ENCODE data around the gene ANXA2R.
A peak's percentile ranks its signal among the peaks of the same experiment; 100 is the strongest.

Gene ANXA2R

DNA sequence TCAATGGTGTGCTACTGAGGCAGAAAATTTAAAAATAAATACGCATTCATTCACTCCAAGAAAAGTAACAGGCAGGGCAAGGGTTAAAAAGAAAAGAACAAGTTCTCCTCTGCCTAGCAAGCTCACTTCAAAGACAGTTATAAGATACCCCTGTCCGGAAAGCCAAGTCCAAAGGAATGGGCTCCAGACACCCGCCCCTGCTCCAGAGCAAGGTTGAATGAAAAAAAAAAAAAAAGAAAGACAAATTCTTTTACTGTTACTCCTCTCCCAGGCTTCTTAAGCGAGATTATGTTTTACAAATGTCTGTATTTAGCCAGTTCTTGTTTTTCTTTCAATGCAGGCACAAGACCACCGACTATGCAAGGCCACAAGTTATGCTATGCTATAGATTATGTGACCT, 9.1 kb upstream of the ANXA2R start:
- H3K9me3 ChIP-seq (ENCODE audit: control insufficient read depth, low read depth, low read length): no peaks in the 10 kb centered on the region
- peaks cover 36% of the 10 kb centered on the region for H3K27me3 ChIP-seq (ENCODE audit: control insufficient read depth, insufficient read depth, low read length)
- no peak overlapping the region for H3K9ac ChIP-seq (ENCODE audit: low read length)
- H3K27ac ChIP-seq (ENCODE audit: low read length): no peak overlapping the region
- no peaks in the 10 kb centered on the region for H3K36me3 ChIP-seq (ENCODE audit: control insufficient read depth, low read depth, low read length)
- no peak overlapping the region for H3K4me3 ChIP-seq (ENCODE audit: low read length)
- peaks cover 9% of the 10 kb centered on the region for H3K4me1 ChIP-seq (ENCODE audit: control insufficient read depth, low read depth, low read length)

- no peak overlapping the region for H3K9ac ChIP-seq (ENCODE audit: low read length)
- H3K36me3 ChIP-seq (ENCODE audit: control insufficient read depth, low read depth, low read length): no peaks in the 10 kb centered on the region
- peaks cover 11% of the 10 kb centered on the region for H3K4me1 ChIP-seq (ENCODE audit: control insufficient read depth, low read depth, low read length)
- H3K9me3 ChIP-seq (ENCODE audit: control insufficient read depth, low read depth, low read length): no peaks in the 10 kb centered on the region
- peaks cover 59% of the 10 kb centered on the region for H3K27me3 ChIP-seq (ENCODE audit: control insufficient read depth, insufficient read depth, low read length)
- H3K27ac ChIP-seq (ENCODE audit: low read length): no peak overlapping the region
- H3K4me3 ChIP-seq (ENCODE audit: low read length): no peak overlapping the region
Observed at GRCh38 chr5:43046474-43046873, 6.4 kb upstream of the ANXA2R start.

DNA sequence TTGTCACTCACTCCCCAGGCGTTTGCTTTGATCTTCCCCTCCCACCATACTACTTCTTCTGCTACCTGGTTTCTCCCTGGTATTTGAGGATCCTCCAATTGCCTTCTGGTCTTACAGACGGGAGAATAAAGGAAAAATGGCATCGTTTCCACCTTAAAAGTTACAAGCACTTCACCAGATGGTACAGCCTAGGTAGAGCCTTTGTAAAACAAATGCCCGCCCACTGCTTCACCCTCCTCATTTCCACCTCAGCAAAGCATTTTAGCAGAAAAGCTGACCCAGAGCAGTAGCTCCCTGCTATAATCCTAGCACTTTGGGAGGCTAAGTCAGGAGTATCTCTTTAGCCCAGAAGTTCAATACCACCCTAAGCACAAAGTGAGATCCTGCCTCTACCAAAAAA, 5.1 kb upstream of the ANXA2R start:
- peaks cover 71% of the 10 kb centered on the region for H3K27me3 ChIP-seq (ENCODE audit: control insufficient read depth, insufficient read depth, low read length)
- H3K4me3 ChIP-seq (ENCODE audit: low read length): peak overlapping the region; percentile 33
- no peak overlapping the region for H3K9ac ChIP-seq (ENCODE audit: low read length)
- no peaks in the 10 kb centered on the region for H3K9me3 ChIP-seq (ENCODE audit: control insufficient read depth, low read depth, low read length)
- no peak overlapping the region for H3K27ac ChIP-seq (ENCODE audit: low read length)
- H3K4me1 ChIP-seq (ENCODE audit: control insufficient read depth, low read depth, low read length): peaks cover 20% of the 10 kb centered on the region
- H3K36me3 ChIP-seq (ENCODE audit: control insufficient read depth, low read depth, low read length): no peaks in the 10 kb centered on the region

DNA sequence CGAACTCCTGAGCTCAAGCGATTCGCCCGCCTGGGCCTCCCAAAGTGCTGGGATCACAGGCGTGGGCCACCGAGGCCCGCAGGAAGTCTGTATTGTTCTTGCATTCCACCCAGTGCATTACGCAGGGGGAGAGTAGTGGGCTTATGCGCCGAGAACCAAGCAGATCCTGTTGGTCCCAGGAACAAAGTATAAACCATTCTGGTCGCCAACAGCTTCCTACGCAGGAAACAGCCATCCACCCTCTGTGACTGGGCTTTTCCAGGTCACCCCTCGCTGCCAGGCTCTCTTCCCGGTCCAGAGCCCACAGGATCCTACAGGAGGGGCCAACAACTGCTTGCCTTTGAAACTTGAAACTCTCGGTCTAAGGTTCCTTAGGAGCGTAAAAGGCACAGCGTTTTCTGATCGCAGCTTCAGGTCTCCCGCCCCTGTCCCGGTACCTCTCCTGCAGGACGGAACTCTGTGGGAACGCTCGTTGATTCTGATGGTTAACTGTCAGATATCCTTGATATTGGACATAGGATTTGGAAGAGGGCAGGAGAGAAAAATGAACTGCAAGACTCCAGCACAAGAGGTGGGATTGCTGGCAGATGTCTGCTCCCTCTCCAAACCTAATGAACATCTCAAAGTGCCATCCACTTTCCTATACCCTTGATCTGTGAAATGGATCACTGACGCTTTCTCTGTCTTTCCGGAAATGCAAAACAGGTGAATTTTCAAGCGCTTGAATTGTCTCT, 4.2 kb upstream of the ANXA2R start:
- Histone ChIP-seq H3K4me3 (ENCODE audit: low read length) (no peak overlapping the region), H3K36me3 (ENCODE audit: control insufficient read depth, low read depth, low read length) (no peaks in the 10 kb centered on the region), H3K4me1 (ENCODE audit: control insufficient read depth, low read depth, low read length) (peaks cover 25% of the 10 kb centered on the region), H3K9ac (ENCODE audit: low read length) (no peak overlapping the region), H3K9me3 (ENCODE audit: control insufficient read depth, low read depth, low read length) (no peaks in the 10 kb centered on the region), H3K27me3 (ENCODE audit: control insufficient read depth, insufficient read depth, low read length) (peaks cover 80% of the 10 kb centered on the region), H3K27ac (ENCODE audit: low read length) (no peak overlapping the region)

DNA sequence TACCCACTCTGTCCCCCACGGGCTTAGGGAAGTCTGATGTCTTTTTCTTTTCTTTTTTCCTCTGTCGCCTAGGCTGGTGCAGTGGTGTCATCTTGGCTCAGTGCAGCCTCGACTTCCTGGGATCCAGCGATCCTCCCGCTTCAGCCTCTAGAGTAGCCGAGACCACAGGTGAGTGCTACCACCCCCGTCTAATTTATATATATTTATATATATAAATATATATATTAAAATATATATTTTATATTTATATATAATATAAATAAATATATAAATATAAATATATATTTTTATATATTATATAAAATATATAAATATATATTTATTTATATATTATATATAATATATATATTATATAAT, 3.3 kb upstream of the ANXA2R start:
- Histone ChIP-seq H3K9me3 (ENCODE audit: control insufficient read depth, low read depth, low read length) (no peaks in the 10 kb centered on the region), H3K36me3 (ENCODE audit: control insufficient read depth, low read depth, low read length) (no peaks in the 10 kb centered on the region), H3K4me3 (ENCODE audit: low read length) (peak overlapping the region; percentile 62), H3K4me1 (ENCODE audit: control insufficient read depth, low read depth, low read length) (peaks cover 27% of the 10 kb centered on the region), H3K27ac (ENCODE audit: low read length) (no peak overlapping the region), H3K27me3 (ENCODE audit: control insufficient read depth, insufficient read depth, low read length) (peaks cover 90% of the 10 kb centered on the region), H3K9ac (ENCODE audit: low read length) (no peak overlapping the region)

GRCh38 chr5:43042626-43043399, 2.7 kb upstream of the ANXA2R start:
- peak overlapping the region; percentile 62 for H3K4me3 ChIP-seq (ENCODE audit: low read length)
- H3K36me3 ChIP-seq (ENCODE audit: control insufficient read depth, low read depth, low read length): no peaks in the 10 kb centered on the region
- H3K27me3 ChIP-seq (ENCODE audit: control insufficient read depth, insufficient read depth, low read length): peaks cover 94% of the 10 kb centered on the region
- no peak overlapping the region for H3K27ac ChIP-seq (ENCODE audit: low read length)
- H3K4me1 ChIP-seq (ENCODE audit: control insufficient read depth, low read depth, low read length): peaks cover 30% of the 10 kb centered on the region
- no peak overlapping the region for H3K9ac ChIP-seq (ENCODE audit: low read length)
- no peaks in the 10 kb centered on the region for H3K9me3 ChIP-seq (ENCODE audit: control insufficient read depth, low read depth, low read length)

DNA sequence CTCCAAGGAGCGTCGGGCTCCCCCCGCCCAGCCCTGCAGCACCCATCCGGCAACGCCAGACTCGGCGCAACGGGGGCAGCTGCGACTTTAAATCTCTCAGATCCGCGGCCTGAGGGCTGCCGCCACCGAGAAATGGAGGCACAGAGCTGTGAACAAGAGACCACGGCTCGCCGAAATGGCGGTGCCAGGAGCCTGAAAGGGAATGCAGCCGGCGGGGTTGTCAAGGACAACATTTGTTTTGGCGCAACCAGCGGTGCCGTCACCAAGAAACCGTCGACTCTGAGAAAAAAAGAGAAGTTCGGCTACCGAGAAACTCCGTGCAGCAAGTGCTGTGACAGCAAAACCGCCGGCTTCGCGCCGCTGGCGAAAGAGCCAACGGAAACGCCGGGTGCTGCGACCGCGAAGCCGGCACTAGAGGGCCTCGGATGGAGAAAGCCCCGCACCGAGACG, 2.1 kb upstream of the ANXA2R start:
- no peaks in the 10 kb centered on the region for H3K9me3 ChIP-seq (ENCODE audit: control insufficient read depth, low read depth, low read length)
- peak overlapping the region; percentile 62 for H3K4me3 ChIP-seq (ENCODE audit: low read length)
- no peaks in the 10 kb centered on the region for H3K36me3 ChIP-seq (ENCODE audit: control insufficient read depth, low read depth, low read length)
- peak overlapping the region; percentile 46 for H3K9ac ChIP-seq (ENCODE audit: low read length)
- H3K4me1 ChIP-seq (ENCODE audit: control insufficient read depth, low read depth, low read length): peaks cover 30% of the 10 kb centered on the region
- no peak overlapping the region for H3K27ac ChIP-seq (ENCODE audit: low read length)
- H3K27me3 ChIP-seq (ENCODE audit: control insufficient read depth, insufficient read depth, low read length): peaks cover 95% of the 10 kb centered on the region

- H3K4me3 ChIP-seq (ENCODE audit: low read length): peak overlapping the region; percentile 62
- peaks cover 95% of the 10 kb centered on the region for H3K27me3 ChIP-seq (ENCODE audit: control insufficient read depth, insufficient read depth, low read length)
- no peak overlapping the region for H3K27ac ChIP-seq (ENCODE audit: low read length)
- H3K36me3 ChIP-seq (ENCODE audit: control insufficient read depth, low read depth, low read length): no peaks in the 10 kb centered on the region
- peaks cover 30% of the 10 kb centered on the region for H3K4me1 ChIP-seq (ENCODE audit: control insufficient read depth, low read depth, low read length)
- no peaks in the 10 kb centered on the region for H3K9me3 ChIP-seq (ENCODE audit: control insufficient read depth, low read depth, low read length)
- peak overlapping the region; percentile 46 for H3K9ac ChIP-seq (ENCODE audit: low read length)
Observed at GRCh38 chr5:43041669-43042175, 1.6 kb upstream of the ANXA2R start.

- Histone ChIP-seq H3K4me1 (ENCODE audit: control insufficient read depth, low read depth, low read length) (peaks cover 30% of the 10 kb centered on the region), H3K27ac (ENCODE audit: low read length) (no peak overlapping the region), H3K36me3 (ENCODE audit: control insufficient read depth, low read depth, low read length) (no peaks in the 10 kb centered on the region), H3K4me3 (ENCODE audit: low read length) (peak overlapping the region; percentile 62), H3K27me3 (ENCODE audit: control insufficient read depth, insufficient read depth, low read length) (peaks cover 95% of the 10 kb centered on the region), H3K9ac (ENCODE audit: low read length) (peak overlapping the region; percentile 46), H3K9me3 (ENCODE audit: control insufficient read depth, low read depth, low read length) (no peaks in the 10 kb centered on the region)
Observed at GRCh38 chr5:43041110-43041668, 1.1 kb upstream of the ANXA2R start.

GRCh38 chr5:43039471-43040286, 440 bp downstream of the ANXA2R start:
- H3K27ac ChIP-seq (ENCODE audit: low read length): no peak overlapping the region

DNA sequence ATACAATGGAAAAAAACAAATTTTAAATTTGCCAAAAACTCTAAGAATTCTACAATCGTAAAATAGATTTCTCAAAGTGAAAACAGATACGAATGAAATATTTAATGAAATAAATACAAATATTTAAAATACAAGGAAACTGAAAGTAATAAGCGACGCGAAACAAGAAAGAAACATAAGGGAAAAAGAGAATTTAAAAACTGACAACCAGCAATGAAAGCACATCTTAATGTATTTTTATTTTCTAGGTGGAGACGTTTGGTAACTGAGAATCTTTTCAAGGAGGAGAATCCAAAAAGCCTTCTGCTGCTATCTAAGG, 1.0 kb downstream of the ANXA2R start:
- no peak overlapping the region for H3K27ac ChIP-seq (ENCODE audit: low read length)
- no peak overlapping the region for H3K9ac ChIP-seq (ENCODE audit: low read length)
- no peaks in the 10 kb centered on the region for H3K9me3 ChIP-seq (ENCODE audit: control insufficient read depth, low read depth, low read length)
- H3K4me1 ChIP-seq (ENCODE audit: control insufficient read depth, low read depth, low read length): peaks cover 21% of the 10 kb centered on the region
- peaks cover 95% of the 10 kb centered on the region for H3K27me3 ChIP-seq (ENCODE audit: control insufficient read depth, insufficient read depth, low read length)
- H3K4me3 ChIP-seq (ENCODE audit: low read length): peak overlapping the region; percentile 56
- H3K36me3 ChIP-seq (ENCODE audit: control insufficient read depth, low read depth, low read length): no peaks in the 10 kb centered on the region

More at GRCh38 chr5:43039471-43040286, 440 bp downstream of the ANXA2R start:
- Histone ChIP-seq H3K4me3 (ENCODE audit: low read length) (peak overlapping the region; percentile 56), H3K4me1 (ENCODE audit: control insufficient read depth, low read depth, low read length) (peaks cover 21% of the 10 kb centered on the region), H3K9me3 (ENCODE audit: control insufficient read depth, low read depth, low read length) (no peaks in the 10 kb centered on the region), H3K36me3 (ENCODE audit: control insufficient read depth, low read depth, low read length) (no peaks in the 10 kb centered on the region), H3K9ac (ENCODE audit: low read length) (no peak overlapping the region), H3K27me3 (ENCODE audit: control insufficient read depth, insufficient read depth, low read length) (peaks cover 95% of the 10 kb centered on the region)
